ENCODE data around the gene ATP6V0D1.

Gene ATP6V0D1

DNA sequence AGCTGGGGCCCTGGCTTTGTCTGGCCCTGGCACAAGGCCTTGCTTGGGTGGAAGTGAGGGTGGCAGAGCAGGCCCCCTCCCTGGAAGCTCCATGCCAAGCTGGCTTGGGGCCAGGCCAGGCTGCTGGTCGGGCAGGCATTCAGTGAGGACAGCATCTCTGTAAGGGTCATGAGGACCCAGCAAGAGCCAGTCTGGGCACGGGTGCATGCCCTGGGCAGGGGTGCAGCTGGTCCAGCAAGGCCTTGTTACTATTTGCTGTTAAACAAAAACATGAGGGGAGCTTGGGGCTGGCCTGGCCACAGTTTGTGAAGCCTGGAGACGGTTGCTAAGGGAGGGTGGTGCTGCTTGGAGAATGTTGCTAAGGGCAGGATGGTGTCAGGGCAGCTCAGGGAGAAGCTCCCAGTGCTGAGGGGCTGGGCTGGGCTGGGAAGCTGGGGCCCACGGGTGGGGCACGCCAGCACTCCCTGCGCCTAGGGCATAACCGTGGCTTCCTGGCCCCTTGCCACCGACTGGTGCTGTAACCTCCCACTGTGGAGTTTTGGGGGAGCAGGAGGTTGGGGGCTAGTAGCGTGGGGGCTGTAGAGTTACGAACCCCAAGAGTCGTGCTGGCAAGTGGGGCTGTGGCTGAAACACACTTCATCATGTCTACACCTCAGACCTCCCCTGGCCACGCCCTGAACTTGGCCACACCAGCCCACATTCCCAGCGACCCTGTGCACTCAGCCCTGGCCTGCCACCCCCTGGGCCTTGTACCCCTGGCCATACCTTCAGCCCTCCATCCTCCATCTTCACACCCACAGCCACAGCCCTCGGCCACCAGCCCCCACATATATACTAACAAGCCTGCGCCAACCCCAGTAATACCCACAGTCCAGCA is 89.3 kb downstream of the ATP6V0D1 start:
- no peak for TF ChIP-seq ZFX (IDR thresholded peaks at IDR 0.05)
- no peak overlapping the region for H3K27ac ChIP-seq

DNA sequence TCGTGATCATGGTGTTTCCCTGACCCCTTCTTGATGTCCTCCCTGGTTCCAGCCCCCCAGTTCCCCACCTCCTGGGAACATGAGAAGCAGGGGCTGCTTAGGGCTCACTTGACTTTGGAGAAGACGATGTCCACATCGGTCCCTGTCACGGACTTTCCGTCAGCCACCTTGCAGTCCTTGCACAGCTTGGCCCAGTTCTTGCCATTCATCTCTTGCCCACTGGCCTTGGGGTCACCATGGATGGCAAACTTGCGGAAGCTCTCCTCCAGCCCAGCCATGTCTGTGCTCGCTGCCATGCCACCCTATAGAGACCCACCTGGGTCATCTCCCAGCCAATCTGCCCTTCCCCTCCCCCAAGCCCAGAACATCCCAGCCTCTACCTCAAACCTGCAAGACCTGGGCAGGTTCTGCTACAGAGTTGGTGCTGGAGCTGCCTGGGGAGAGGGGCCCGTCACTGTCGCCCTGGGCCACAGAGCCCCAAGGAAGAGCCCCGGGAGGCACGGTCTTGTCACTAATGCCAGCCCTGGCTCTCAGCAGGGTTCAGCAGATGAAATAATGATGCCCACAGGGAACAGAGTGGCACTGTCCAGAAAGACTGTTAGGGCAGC is 90.0 kb downstream of the ATP6V0D1 start:
- H3K27ac ChIP-seq = no peak overlapping the region
- TF ChIP-seq, protein P1, sequence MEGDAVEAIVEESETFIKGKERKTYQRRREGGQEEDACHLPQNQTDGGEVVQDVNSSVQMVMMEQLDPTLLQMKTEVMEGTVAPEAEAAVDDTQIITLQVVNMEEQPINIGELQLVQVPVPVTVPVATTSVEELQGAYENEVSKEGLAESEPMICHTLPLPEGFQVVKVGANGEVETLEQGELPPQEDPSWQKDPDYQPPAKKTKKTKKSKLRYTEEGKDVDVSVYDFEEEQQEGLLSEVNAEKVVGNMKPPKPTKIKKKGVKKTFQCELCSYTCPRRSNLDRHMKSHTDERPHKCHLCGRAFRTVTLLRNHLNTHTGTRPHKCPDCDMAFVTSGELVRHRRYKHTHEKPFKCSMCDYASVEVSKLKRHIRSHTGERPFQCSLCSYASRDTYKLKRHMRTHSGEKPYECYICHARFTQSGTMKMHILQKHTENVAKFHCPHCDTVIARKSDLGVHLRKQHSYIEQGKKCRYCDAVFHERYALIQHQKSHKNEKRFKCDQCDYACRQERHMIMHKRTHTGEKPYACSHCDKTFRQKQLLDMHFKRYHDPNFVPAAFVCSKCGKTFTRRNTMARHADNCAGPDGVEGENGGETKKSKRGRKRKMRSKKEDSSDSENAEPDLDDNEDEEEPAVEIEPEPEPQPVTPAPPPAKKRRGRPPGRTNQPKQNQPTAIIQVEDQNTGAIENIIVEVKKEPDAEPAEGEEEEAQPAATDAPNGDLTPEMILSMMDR (conservative IDR thresholded peaks at IDR 0.05) = no peak
- TF ChIP-seq ZFX (IDR thresholded peaks at IDR 0.05) = no peak

DNA sequence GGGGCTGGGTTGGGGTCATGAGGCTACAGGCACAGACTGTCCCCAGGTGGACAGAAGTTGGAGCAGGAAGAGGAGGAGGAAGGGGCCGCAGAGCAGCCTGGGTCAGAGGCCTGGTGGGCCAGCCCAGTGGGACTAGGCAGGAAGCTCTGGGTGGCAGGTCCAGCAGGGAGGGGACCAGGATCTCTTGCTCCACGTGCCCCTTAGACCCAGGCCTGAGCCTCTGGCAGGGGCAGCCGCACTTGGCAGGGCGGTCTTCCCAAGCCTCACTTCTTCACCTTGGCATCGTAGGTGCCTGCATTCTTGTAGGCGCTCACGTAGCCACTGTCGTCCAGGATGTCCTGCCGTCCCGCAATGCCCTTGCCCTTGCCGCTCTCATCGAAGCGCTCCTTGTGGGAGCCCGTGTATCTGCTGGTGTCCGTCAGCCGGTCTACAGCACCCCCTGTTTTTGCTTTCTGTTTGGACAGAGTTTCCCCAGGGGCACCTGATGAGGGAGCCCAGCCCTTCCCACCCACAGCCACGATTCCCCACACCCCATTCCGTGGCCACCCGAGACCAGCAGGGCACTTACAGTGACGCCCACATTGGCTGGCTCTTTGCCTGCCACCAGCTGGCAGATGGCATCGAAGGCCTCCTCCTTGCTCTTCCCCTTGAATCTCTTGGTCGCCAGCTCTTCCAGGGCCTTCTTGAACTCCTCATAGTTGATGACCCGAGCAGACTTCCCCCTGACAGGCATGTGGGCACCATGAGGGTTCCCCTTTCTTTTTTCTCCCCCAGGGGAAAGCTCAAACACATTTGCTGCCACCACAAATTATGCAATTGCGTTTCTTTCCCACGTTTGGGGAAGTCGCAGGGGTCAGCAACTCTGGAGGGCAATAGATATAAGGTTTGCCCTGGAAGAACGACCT is 90.8 kb downstream of the ATP6V0D1 start:
- no peak overlapping the region for H3K27ac ChIP-seq
- no peak for TF ChIP-seq ZFX (IDR thresholded peaks at IDR 0.05)

DNA sequence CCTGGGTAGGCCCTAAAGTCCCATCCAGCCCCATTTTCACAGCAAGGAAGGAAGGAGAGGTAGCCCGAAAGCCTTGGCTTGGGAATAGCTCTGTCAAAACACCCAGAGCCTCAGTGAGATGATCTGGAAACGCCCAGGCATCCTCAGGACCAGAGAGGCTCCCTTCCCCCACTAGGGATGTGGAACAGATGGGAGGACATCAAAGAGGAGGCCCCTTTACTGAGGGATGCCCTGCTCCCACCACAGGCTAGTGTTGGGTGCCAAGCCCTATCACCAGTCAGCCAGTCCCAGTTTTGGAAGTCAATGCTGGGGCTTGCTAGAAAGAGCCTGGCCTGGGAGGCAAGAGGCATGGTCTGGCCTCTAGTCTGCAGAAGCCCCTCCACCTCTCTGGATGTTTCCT is 92.4 kb downstream of the ATP6V0D1 start:
- TF ChIP-seq, protein P1 (conservative IDR thresholded peaks at IDR 0.05) = no peak
- TF ChIP-seq ZFX (IDR thresholded peaks at IDR 0.05) = no peak
- H3K27ac ChIP-seq = no peak overlapping the region

DNA sequence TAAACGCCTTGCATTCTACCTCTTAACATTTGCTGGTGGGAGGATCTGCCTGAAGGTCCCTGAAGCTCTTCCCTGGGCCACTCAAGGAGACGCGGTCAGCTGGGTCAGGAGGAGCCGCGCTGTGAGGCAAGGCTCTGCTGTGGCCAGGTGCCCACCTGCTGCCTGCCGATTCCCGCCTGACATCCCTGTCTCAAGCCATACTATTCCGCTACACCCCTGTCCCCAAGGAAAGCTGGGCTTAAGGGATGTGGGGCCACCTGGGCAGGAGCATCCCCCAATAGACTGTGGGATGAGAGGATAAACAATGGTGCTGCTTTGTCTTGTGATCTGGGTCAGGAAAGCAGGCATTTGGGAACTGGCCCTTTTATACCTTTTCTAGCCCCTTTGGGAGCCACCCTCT is 92.8 kb downstream of the ATP6V0D1 start:
- H3K27ac ChIP-seq = no peak overlapping the region
- TF ChIP-seq, protein P1 (conservative IDR thresholded peaks at IDR 0.05) = no peak
- no peak for TF ChIP-seq ZFX (IDR thresholded peaks at IDR 0.05)
